Hepatocyte (in vitro differentiated cells): ENCODE measurements around the gene DDX6. TPM values are rescaled to one million over a fixed set of nuclear protein-coding genes. Genes with fewer than 3 reads are reported as not detected.
A peak's percentile ranks its signal among the peaks of the same experiment; 100 is the strongest.

Experiments
- DNase-seq: peaks from one replicate; pipeline ENCODE4 v3.0.0-alpha.2; 2016; ENCODE audit warnings: low spot score
- H2AFZ ChIP-seq: fragments of 200-600 bp; sonication (generic); 2 replicates; pipeline ENCODE4 v1.6.0; 2016; ENCODE audit warnings: antibody characterized with exemption, mild to moderate bottlenecking
- H3K27ac ChIP-seq: fragments of 200-600 bp; sonication (generic); 2 replicates; pipeline ENCODE4 v1.5.1; 2016; ENCODE audit warnings: mild to moderate bottlenecking
- H3K27me3 ChIP-seq: fragments of 200-600 bp; sonication (generic); 2 replicates; pipeline ENCODE4 v1.6.1; 2016
- H3K36me3 ChIP-seq: fragments of 200-600 bp; sonication (generic); replicated peaks from 2 replicates; pipeline ENCODE4 v1.5.1; 2016; ENCODE audit warnings: low read depth; ENCODE audit not compliant: insufficient read depth
- H3K4me1 ChIP-seq: fragments of 200-600 bp; sonication (generic); 2 replicates; pipeline ENCODE4 v1.5.1; 2016; ENCODE audit warnings: mild to moderate bottlenecking, moderate library complexity; ENCODE audit not compliant: insufficient read depth
- H3K4me2 ChIP-seq: fragments of 200-600 bp; sonication (generic); 2 replicates; pipeline ENCODE4 v1.6.0; 2016
- H3K4me3 ChIP-seq: fragments of 200-600 bp; sonication (generic); 2 replicates; pipeline ENCODE4 v1.5.1; 2016; ENCODE audit warnings: mild to moderate bottlenecking
- H3K79me2 ChIP-seq: fragments of 200-600 bp; sonication (generic); 2 replicates; pipeline ENCODE4 v1.6.0; 2017; ENCODE audit warnings: mild to moderate bottlenecking
- H3K9me2 ChIP-seq: fragments of 200-600 bp; sonication (generic); replicated peaks from 2 replicates; pipeline ENCODE4 v1.6.0; 2017; ENCODE audit warnings: mild to moderate bottlenecking; ENCODE audit not compliant: insufficient read depth
- H3K9me3 ChIP-seq: fragments of 200-600 bp; sonication (generic); 2 replicates; pipeline ENCODE4 v1.5.1; 2016; ENCODE audit warnings: low read depth, mild to moderate bottlenecking
- H4K20me1 ChIP-seq: fragments of 200-600 bp; sonication (generic); 2 replicates; pipeline ENCODE4 v1.6.0; 2016; ENCODE audit warnings: mild to moderate bottlenecking; ENCODE audit not compliant: insufficient read depth, poor library complexity, severe bottlenecking
- EZH2 ChIP-seq: fragments of 200-600 bp; sonication (generic); IDR thresholded peaks from 2 replicates; pipeline ENCODE4 v1.6.1; 2016; ENCODE audit warnings: antibody characterized with exemption, mild to moderate bottlenecking, borderline replicate concordance
- EZH2phosphoT487 ChIP-seq: fragments of 200-600 bp; sonication (generic); IDR thresholded peaks from one replicate; pipeline ENCODE4 v1.6.1; 2018; ENCODE audit warnings: antibody characterized with exemption, mild to moderate bottlenecking, low read depth, moderate library complexity; ENCODE audit not compliant: unreplicated experiment, severe bottlenecking
- WGBS: methylation state at CpG from one replicate; pipeline ENCODE4 v1.1.6; 2016; ENCODE audit warnings: low lambda C conversion rate; ENCODE audit errors: missing lambda C conversion rate; 5-methylcytosine and 5-hydroxymethylcytosine counted together
- polyA plus RNA-seq: library from polyadenylated mRNA; unstranded; fragments of >200 nt; fragmentation: Nextera tagmentation; extraction: Ambion mirVana; gene quantifications from 2 replicates; pipeline ENCODE4 v1.2.1, GENCODE V29; 2016
- total RNA-seq: library from RNA; depleted of rRNA; stranded (reverse); fragments of >200 nt; gene quantifications from 2 replicates; pipeline ENCODE4 v1.2.3, GENCODE V29; 2014
- TF ChIP-seq, protein P1 (sequence below): fragments of 200-600 bp; sonication (generic); IDR thresholded peaks from 2 replicates; pipeline ENCODE4 v1.5.1; 2016; ENCODE audit warnings: antibody characterized with exemption, mild to moderate bottlenecking; ENCODE audit not compliant: poor library complexity

The DDX6 gene, protein sequence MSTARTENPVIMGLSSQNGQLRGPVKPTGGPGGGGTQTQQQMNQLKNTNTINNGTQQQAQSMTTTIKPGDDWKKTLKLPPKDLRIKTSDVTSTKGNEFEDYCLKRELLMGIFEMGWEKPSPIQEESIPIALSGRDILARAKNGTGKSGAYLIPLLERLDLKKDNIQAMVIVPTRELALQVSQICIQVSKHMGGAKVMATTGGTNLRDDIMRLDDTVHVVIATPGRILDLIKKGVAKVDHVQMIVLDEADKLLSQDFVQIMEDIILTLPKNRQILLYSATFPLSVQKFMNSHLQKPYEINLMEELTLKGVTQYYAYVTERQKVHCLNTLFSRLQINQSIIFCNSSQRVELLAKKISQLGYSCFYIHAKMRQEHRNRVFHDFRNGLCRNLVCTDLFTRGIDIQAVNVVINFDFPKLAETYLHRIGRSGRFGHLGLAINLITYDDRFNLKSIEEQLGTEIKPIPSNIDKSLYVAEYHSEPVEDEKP
- total RNA-seq (111 and 122 TPM in 2 replicates), polyA plus RNA-seq (16.4 and 17.3 TPM in 2 replicates)

DNA sequence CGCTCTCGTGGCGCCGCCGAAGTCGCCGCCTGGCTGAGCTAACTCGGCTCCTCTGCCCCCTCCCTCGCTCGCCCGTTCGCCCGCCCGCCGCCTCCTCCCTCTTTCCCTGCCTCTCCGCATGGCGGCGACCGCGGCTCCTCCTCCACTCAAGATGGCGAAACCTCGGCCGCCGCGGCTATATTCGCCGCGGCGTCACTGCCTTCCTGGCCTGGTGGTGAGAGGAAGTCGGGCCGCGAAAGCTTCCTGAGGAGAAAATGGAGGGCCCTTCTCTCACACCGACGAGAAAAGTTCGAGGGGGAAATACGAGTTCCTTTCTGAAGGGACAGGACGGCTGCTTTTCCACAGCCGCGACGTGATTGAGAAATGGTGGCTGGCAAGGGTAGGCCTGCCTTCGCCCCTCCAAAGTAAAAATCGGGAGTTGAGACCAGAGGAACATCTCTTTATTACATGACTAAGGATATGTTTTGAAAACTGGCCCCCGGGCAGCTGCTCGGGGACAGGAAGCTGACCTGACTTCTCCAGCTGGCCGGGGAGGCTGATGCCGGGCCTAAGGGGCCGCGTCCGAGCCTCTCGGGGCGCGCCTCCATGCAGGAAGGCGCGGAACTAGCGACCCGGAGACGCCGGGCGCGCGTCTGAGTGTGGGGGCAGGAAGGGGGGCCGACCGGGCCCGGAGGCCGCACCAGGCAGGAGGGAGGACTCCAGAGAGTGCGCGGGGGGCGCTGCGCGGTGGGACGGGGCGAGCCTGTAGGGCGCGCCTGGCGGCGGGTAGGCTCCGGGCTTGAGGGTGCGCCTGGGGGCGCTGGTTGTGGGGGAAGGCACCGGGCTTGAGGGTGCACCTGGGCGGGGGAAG is at the start of gene DDX6:
TSS of gene DDX6 (minus strand) at position 54 of the 850 bp plus-strand sequence. CDS start 4,913 bp downstream, outside the sequence.
- H3K9me2 ChIP-seq = no peaks in the 10 kb centered on the region
- H3K4me1 ChIP-seq = peaks cover 27% of the 10 kb centered on the region
- H3K4me2 ChIP-seq = peak within 1 kb of the TSS; percentile 93
- peak within 1 kb of the TSS; percentile 94 for H3K4me3 ChIP-seq
- peaks cover 47% of the 10 kb centered on the region for H3K79me2 ChIP-seq
- H3K9me3 ChIP-seq = no peaks in the 10 kb centered on the region
- H3K36me3 ChIP-seq = no peaks in the 10 kb centered on the region
- H3K27me3 ChIP-seq = no peaks in the 10 kb centered on the region
- peak within 1 kb of the TSS; percentile 100 for H3K27ac ChIP-seq
- under 1% methylated on average over 39 of the region's 81 CpGs for WGBS
- H4K20me1 ChIP-seq = peaks cover 33% of the 10 kb centered on the region
- peak within 1 kb of the TSS; percentile 91 for H2AFZ ChIP-seq
- TF ChIP-seq, protein P1, sequence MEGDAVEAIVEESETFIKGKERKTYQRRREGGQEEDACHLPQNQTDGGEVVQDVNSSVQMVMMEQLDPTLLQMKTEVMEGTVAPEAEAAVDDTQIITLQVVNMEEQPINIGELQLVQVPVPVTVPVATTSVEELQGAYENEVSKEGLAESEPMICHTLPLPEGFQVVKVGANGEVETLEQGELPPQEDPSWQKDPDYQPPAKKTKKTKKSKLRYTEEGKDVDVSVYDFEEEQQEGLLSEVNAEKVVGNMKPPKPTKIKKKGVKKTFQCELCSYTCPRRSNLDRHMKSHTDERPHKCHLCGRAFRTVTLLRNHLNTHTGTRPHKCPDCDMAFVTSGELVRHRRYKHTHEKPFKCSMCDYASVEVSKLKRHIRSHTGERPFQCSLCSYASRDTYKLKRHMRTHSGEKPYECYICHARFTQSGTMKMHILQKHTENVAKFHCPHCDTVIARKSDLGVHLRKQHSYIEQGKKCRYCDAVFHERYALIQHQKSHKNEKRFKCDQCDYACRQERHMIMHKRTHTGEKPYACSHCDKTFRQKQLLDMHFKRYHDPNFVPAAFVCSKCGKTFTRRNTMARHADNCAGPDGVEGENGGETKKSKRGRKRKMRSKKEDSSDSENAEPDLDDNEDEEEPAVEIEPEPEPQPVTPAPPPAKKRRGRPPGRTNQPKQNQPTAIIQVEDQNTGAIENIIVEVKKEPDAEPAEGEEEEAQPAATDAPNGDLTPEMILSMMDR = peak; percentile 33
- TF ChIP-seq EZH2 = no peak
- peak; percentile 94 for DNase-seq

GRCh38 chr11:118838905-118839553 is 48.1 kb upstream of the DDX6 start:
- H4K20me1 ChIP-seq = no peaks in the 10 kb centered on the region
- 81% methylated on average over 4 of the region's 4 CpGs for WGBS

GRCh38 chr11:118837868-118838267 is 46.9 kb upstream of the DDX6 start:
- WGBS = 90% methylated on average over 8 of the region's 8 CpGs
- DNase-seq = no peak
- no peak overlapping the region for H3K27ac ChIP-seq
- no peaks in the 10 kb centered on the region for H3K27me3 ChIP-seq
- H3K9me3 ChIP-seq = no peaks in the 10 kb centered on the region
- TF ChIP-seq EZH2phosphoT487 = no peak
- TF ChIP-seq, protein P1 = no peak
- TF ChIP-seq EZH2 = no peak
- H3K9me2 ChIP-seq = no peaks in the 10 kb centered on the region
- no peak overlapping the region for H3K4me2 ChIP-seq
- H3K79me2 ChIP-seq = no peaks in the 10 kb centered on the region
- H3K36me3 ChIP-seq = no peaks in the 10 kb centered on the region
- no peaks in the 10 kb centered on the region for H3K4me1 ChIP-seq
- no peaks in the 10 kb centered on the region for H4K20me1 ChIP-seq
- no peak overlapping the region for H2AFZ ChIP-seq
- H3K4me3 ChIP-seq = no peak overlapping the region

More at GRCh38 chr11:118838905-118839553, 48.1 kb upstream of the DDX6 start:
- no peak overlapping the region for H3K27ac ChIP-seq
- H3K36me3 ChIP-seq = no peaks in the 10 kb centered on the region
- H3K4me3 ChIP-seq = no peak overlapping the region
- H2AFZ ChIP-seq = no peak overlapping the region
- no peaks in the 10 kb centered on the region for H3K9me2 ChIP-seq
- no peak overlapping the region for H3K4me2 ChIP-seq
- H3K79me2 ChIP-seq = no peaks in the 10 kb centered on the region
- no peaks in the 10 kb centered on the region for H3K4me1 ChIP-seq
- no peaks in the 10 kb centered on the region for H3K27me3 ChIP-seq
- no peaks in the 10 kb centered on the region for H3K9me3 ChIP-seq
- no peak for DNase-seq
- no peak for TF ChIP-seq EZH2phosphoT487
